GM18505 (cell line): ENCODE measurements around the gene TEDC1.

Experiments
- ATAC-seq: cut with Tn5 transposase; IDR thresholded peaks from one replicate; pipeline ENCODE4 v1.9.1; 2021; ENCODE audit not compliant: unreplicated experiment
- POLR2A ChIP-seq: IDR thresholded peaks from 4 replicates; pipeline ENCODE4 v1.6.1; 2011; ENCODE audit warnings: borderline replicate concordance; ENCODE audit not compliant: insufficient read depth, insufficient read length; ENCODE audit errors: extremely low read depth

The TEDC1 gene

GRCh38 chr14:105473033-105473676 lies 17.9 kb upstream of the TEDC1 start:
- ATAC-seq: no peak
- no peak for TF ChIP-seq POLR2A

GRCh38 chr14:105473677-105474482 lies 17.2 kb upstream of the TEDC1 start:
- no peak for TF ChIP-seq POLR2A
- ATAC-seq: no peak

GRCh38 chr14:105474483-105475268 lies 16.4 kb upstream of the TEDC1 start, which contains the start of gene CRIP2:
TSS of gene CRIP2 (plus strand) at chr14:105474821. CDS start at chr14:105474863, 42 bp downstream.
- no peak for ATAC-seq
- TF ChIP-seq POLR2A: no peak

- no peak for TF ChIP-seq POLR2A
- no peak for ATAC-seq
Measured at GRCh38 chr14:105475269-105476096, 15.6 kb upstream of the TEDC1 start.

GRCh38 chr14:105476097-105476830 lies 14.8 kb upstream of the TEDC1 start:
- TF ChIP-seq POLR2A: no peak
- ATAC-seq: no peak

GRCh38 chr14:105476831-105477659 lies 14.0 kb upstream of the TEDC1 start:
- TF ChIP-seq POLR2A: no peak
- ATAC-seq: no peak

- ATAC-seq: no peak
- TF ChIP-seq POLR2A: no peak
Measured at GRCh38 chr14:105477660-105478397, 13.2 kb upstream of the TEDC1 start.

GRCh38 chr14:105478398-105479251 lies 12.4 kb upstream of the TEDC1 start:
- TF ChIP-seq POLR2A: no peak
- ATAC-seq: no peak

- no peak for TF ChIP-seq POLR2A
- ATAC-seq: no peak
Measured at GRCh38 chr14:105479431-105480158, 11.5 kb upstream of the TEDC1 start.
